DOHH2 (cell line): ENCODE measurements around the gene SLC39A9.

ENCODE experiments used
- H3F3A ChIP-seq: fragments of 200-600 bp; sonication (generic), shearing (Covaris generic); 2 replicates; pipeline ENCODE4 v1.6.0; 2016; ENCODE audit warnings: antibody characterized with exemption, mild to moderate bottlenecking; ENCODE audit not compliant: control insufficient read depth, insufficient read depth
- H3K27ac ChIP-seq: fragments of 200-600 bp; sonication (generic); 2 replicates; pipeline ENCODE4 v1.5.1; 2014; ENCODE audit warnings: low read depth, mild to moderate bottlenecking, low read length, moderate library complexity
- H3K27me3 ChIP-seq: fragments of 200-600 bp; sonication (generic); 2 replicates; pipeline ENCODE4 v1.6.1; 2014; ENCODE audit warnings: mild to moderate bottlenecking, low read length, mixed read lengths; ENCODE audit not compliant: control insufficient read depth
- H3K36me3 ChIP-seq: fragments of 200-600 bp; sonication (generic); 2 replicates; pipeline ENCODE4 v1.6.1; 2014; ENCODE audit warnings: mild to moderate bottlenecking, low read length, moderate library complexity, mixed read lengths; ENCODE audit not compliant: control insufficient read depth
- H3K4me1 ChIP-seq: fragments of 200-600 bp; sonication (generic); 2 replicates; pipeline ENCODE4 v1.6.1; 2014; ENCODE audit warnings: mild to moderate bottlenecking, low read length, mixed read lengths; ENCODE audit not compliant: control insufficient read depth
- H3K4me2 ChIP-seq: fragments of 200-600 bp; sonication (generic); 2 replicates; pipeline ENCODE4 v1.6.0; 2014; ENCODE audit warnings: mild to moderate bottlenecking, low read length, moderate library complexity
- H3K4me3 ChIP-seq: fragments of 200-600 bp; sonication (generic); 2 replicates; pipeline ENCODE4 v1.5.1; 2014; ENCODE audit warnings: mild to moderate bottlenecking, low read length, mixed read lengths
- H3K79me2 ChIP-seq: fragments of 200-600 bp; sonication (generic); 2 replicates; pipeline ENCODE4 v1.6.1; 2014; ENCODE audit warnings: mild to moderate bottlenecking, low read length, mixed read lengths; ENCODE audit not compliant: control insufficient read depth
- H3K9me2 ChIP-seq: fragments of 200-600 bp; sonication (generic); replicated peaks from 2 replicates; pipeline ENCODE4 v1.6.1; 2014; ENCODE audit warnings: mild to moderate bottlenecking, low read length, mixed read lengths; ENCODE audit not compliant: control insufficient read depth
- H3K9me3 ChIP-seq: fragments of 200-600 bp; sonication (generic); 2 replicates; pipeline ENCODE4 v1.6.1; 2014; ENCODE audit warnings: antibody characterized with exemption, low read length, mixed read lengths; ENCODE audit not compliant: control insufficient read depth, insufficient read depth
- H4K20me1 ChIP-seq: fragments of 200-600 bp; sonication (generic); 2 replicates; pipeline ENCODE4 v1.6.0; 2014; ENCODE audit warnings: low read depth, mild to moderate bottlenecking, antibody characterized with exemption, low read length, moderate library complexity; ENCODE audit not compliant: control insufficient read depth, insufficient read depth
- EZH2phosphoT487 ChIP-seq: fragments of 200-600 bp; sonication (generic); IDR thresholded peaks from 2 replicates; pipeline ENCODE4 v1.6.1; 2017; ENCODE audit warnings: borderline replicate concordance, mild to moderate bottlenecking, antibody characterized with exemption, low read length, moderate library complexity, mixed read lengths
- TF ChIP-seq, protein P1 (sequence below): fragments of 200-600 bp; sonication (generic); IDR thresholded peaks from one replicate; pipeline ENCODE4 v1.5.1; 2014; ENCODE audit warnings: antibody characterized with exemption, mild to moderate bottlenecking, low read depth, low read length; ENCODE audit not compliant: poor library complexity, severe bottlenecking

SLC39A9 gene

DNA sequence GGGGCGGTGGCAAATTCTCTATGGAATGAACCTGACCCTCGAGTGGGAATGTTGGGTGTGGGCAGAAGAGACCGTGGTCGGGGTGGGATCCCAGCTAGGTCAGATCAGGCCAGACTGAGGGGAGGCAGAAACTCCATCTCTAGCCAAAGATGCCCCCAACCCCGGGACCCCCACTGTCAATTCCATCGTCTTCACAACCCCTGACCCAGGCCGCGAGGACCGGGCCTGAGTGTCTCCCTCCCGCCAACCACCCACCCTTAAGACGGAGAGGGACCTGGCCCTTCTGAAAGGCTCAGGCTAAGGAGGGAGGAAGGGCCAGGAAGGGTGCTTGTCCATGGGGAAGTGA is 86.8 kb downstream of the SLC39A9 start:
- no peaks in the 10 kb centered on the region for H3K9me3 ChIP-seq
- no peaks in the 10 kb centered on the region for H3F3A ChIP-seq
- H3K79me2 ChIP-seq, result no peaks in the 10 kb centered on the region
- H3K27ac ChIP-seq, result no peak overlapping the region
- no peaks in the 10 kb centered on the region for H3K36me3 ChIP-seq
- H3K4me1 ChIP-seq, result peaks cover 6% of the 10 kb centered on the region; the same call in 1 of the 2 replicates
- H3K4me3 ChIP-seq, result no peak overlapping the region
- 0 out of 2 replicates have a peak, but pooled peaks cover 4% of the 10 kb centered on the region for H4K20me1 ChIP-seq
- no peak for TF ChIP-seq EZH2phosphoT487
- TF ChIP-seq, protein P1, sequence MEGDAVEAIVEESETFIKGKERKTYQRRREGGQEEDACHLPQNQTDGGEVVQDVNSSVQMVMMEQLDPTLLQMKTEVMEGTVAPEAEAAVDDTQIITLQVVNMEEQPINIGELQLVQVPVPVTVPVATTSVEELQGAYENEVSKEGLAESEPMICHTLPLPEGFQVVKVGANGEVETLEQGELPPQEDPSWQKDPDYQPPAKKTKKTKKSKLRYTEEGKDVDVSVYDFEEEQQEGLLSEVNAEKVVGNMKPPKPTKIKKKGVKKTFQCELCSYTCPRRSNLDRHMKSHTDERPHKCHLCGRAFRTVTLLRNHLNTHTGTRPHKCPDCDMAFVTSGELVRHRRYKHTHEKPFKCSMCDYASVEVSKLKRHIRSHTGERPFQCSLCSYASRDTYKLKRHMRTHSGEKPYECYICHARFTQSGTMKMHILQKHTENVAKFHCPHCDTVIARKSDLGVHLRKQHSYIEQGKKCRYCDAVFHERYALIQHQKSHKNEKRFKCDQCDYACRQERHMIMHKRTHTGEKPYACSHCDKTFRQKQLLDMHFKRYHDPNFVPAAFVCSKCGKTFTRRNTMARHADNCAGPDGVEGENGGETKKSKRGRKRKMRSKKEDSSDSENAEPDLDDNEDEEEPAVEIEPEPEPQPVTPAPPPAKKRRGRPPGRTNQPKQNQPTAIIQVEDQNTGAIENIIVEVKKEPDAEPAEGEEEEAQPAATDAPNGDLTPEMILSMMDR, result no peak
- H3K4me2 ChIP-seq, result no peak overlapping the region
- H3K9me2 ChIP-seq, result no peaks in the 10 kb centered on the region
- H3K27me3 ChIP-seq, result peaks cover 8% of the 10 kb centered on the region; the same call in 1 of the 2 replicates

DNA sequence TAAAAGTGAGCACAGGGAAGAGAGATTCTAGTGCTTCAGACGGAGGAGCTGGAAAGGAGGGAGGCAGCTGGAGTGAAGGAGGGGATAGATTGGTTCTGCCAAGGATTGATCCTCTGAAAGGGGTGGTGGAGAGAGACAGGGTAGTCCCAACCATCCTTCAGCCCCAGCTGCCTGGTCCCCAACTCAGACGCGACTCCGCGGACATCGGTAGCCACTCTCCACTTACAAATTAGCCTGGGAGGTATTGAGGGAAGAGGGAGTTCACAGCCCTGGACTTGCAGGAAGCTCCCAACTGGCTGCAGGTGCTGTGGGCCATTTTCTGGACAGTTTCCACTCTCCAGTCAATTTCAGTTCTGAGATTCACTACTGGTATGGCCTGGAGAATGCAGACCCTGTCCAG is 87.2 kb downstream of the SLC39A9 start:
- no peak overlapping the region for H3K4me2 ChIP-seq
- TF ChIP-seq, protein P1, result no peak
- no peak for TF ChIP-seq EZH2phosphoT487
- no peaks in the 10 kb centered on the region for H3K36me3 ChIP-seq
- H3K27me3 ChIP-seq, result peaks cover 8% of the 10 kb centered on the region; the same call in 1 of the 2 replicates
- H3K9me3 ChIP-seq, result no peaks in the 10 kb centered on the region
- no peaks in the 10 kb centered on the region for H3F3A ChIP-seq
- H3K27ac ChIP-seq, result no peak overlapping the region
- H3K79me2 ChIP-seq, result no peaks in the 10 kb centered on the region
- H4K20me1 ChIP-seq, result 0 out of 2 replicates have a peak, but pooled peaks cover 4% of the 10 kb centered on the region
- H3K9me2 ChIP-seq, result no peaks in the 10 kb centered on the region
- peaks cover 6% of the 10 kb centered on the region; the same call in 1 of the 2 replicates for H3K4me1 ChIP-seq
- H3K4me3 ChIP-seq, result no peak overlapping the region

DNA sequence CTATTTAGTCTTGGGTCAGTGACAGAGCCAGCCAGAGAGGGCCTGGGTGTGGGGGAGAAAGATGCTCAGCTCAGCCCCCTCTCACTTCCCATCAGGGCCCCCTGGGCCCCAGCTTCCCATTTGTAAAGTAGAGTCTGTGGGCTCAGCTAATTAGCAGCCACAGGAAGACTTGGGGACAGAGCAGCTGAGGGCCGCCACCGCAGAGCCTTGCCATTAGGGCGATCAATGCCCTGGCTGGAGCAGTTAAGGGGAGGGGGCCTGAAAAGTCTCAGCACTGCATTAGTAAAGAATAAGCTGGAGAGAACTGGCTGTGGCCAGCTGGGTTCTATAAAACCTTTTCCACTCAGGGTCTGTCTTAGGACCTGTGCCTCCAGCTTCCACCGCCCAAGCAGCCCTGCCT is 88.7 kb downstream of the SLC39A9 start:
- TF ChIP-seq EZH2phosphoT487, result no peak
- TF ChIP-seq, protein P1, result no peak
- Histone ChIP-seq H3K4me2 (no peak overlapping the region), H3K9me2 (no peaks in the 10 kb centered on the region), H3K9me3 (no peaks in the 10 kb centered on the region), H3K4me3 (no peak overlapping the region), H3K79me2 (no peaks in the 10 kb centered on the region), H3K27me3 (peaks cover 8% of the 10 kb centered on the region), H3K4me1 (no peaks in the 10 kb centered on the region; the same call in 1 of the 2 replicates), H3K36me3 (no peaks in the 10 kb centered on the region), H4K20me1 (0 out of 2 replicates have a peak, but pooled peaks cover 1% of the 10 kb centered on the region), H3K27ac (no peak overlapping the region), H3F3A (no peaks in the 10 kb centered on the region)
